HCT116 (cell line): ENCODE results near the gene LY6G5B. TPM values are rescaled to one million over a fixed set of nuclear protein-coding genes. Genes with fewer than 3 reads are reported as not detected.

Source experiments
- ATAC-seq: fragments of 200-7000 bp; cut with Tn5 transposase; 2 replicates; pipeline ENCODE4 v1.9.1; 2020; ENCODE audit warnings: mild to moderate bottlenecking, moderate library complexity
- BruUV-seq: library from RNA; stranded (reverse); fragments of 400-500 nt; replicated peaks from 2 replicates; lab custom pipeline; 2021; lab: Mats Ljungman, UMichigan
- CTCF ChIA-PET: fragments of 300-600 bp; sonication (Branson Sonifier 250); formaldehyde crosslinking; loops from one replicate; lab custom pipeline; 2021; ENCODE audit warnings: antibody characterized with exemption; lab: Charles Lee
- POLR2A ChIA-PET: fragments of 300-600, 350-600 bp; sonication (Branson Sonifier 250); formaldehyde crosslinking; loops from one replicate; lab custom pipeline; 2021; ENCODE audit warnings: antibody characterized with exemption; lab: Charles Lee
- RAD21 ChIA-PET, 2 experiments: fragments of 300-600 bp; sonication (Branson Sonifier 250); formaldehyde crosslinking; loops; one replicate each; lab custom pipeline; 2023; ENCODE audit warnings: low total read pairs in 2 of 2; ENCODE audit not compliant: uncharacterized antibody in 2 of 2, unreplicated experiment in 2 of 2, low non-redundant PET in 1 of 2; lab: Charles Lee
- DNase-seq: peaks from one replicate; pipeline ENCODE4 v3.0.0-alpha.2; 2010; ENCODE audit warnings: low read depth, low spot score
- H2AFZ ChIP-seq: fragments of 200-600 bp; shearing (Covaris generic), sonication (generic); 2 replicates; pipeline ENCODE4 v1.6.1; 2017; ENCODE audit warnings: low read depth, mixed run types, mixed read lengths, antibody characterized with exemption, low read length; ENCODE audit not compliant: poor library complexity, severe bottlenecking
- H3K27ac ChIP-seq: 2 replicates; pipeline ENCODE4 v1.5.1; 2012; ENCODE audit warnings: low read depth, low read length
- H3K27me3 ChIP-seq: fragments of 200-600 bp; sonication (generic); 2 replicates; pipeline ENCODE4 v1.6.1; 2016; ENCODE audit warnings: mixed run types, low read length, mixed read lengths; ENCODE audit not compliant: insufficient read depth
- H3K36me3 ChIP-seq, 2 experiments: fragments of 200-500 bp in 1 of 2; fragments of 200-600 bp in 1 of 2; sonication (Bioruptor generic) in 1 of 2; sonication (generic) in 1 of 2; 2 replicates each; pipeline versions ENCODE4 v1.5.1 to v1.6.1; 2014 to 2016; ENCODE audit warnings: low read length in 2 of 2, inconsistent platforms in 1 of 2, mixed read lengths in 1 of 2, mixed run types in 1 of 2; ENCODE audit not compliant: insufficient read depth in 2 of 2, control insufficient read depth in 1 of 2
- H3K4me1 ChIP-seq, 2 experiments: fragments of 200-600 bp in 1 of 2; sonication (generic) in 1 of 2; 2 replicates each; pipeline versions ENCODE4 v1.5.1 to v1.6.1; 2012 to 2017; ENCODE audit warnings: low read length in 2 of 2, inconsistent platforms in 1 of 2, mild to moderate bottlenecking in 1 of 2, mixed read lengths in 1 of 2, mixed run types in 1 of 2, moderate library complexity in 1 of 2; ENCODE audit not compliant: insufficient read depth in 2 of 2, control insufficient read depth in 1 of 2
- H3K4me2 ChIP-seq: fragments of 200-600 bp; sonication (generic); 2 replicates; pipeline ENCODE4 v1.6.1; 2017; ENCODE audit warnings: mixed run types, low read length, mixed read lengths
- H3K4me3 ChIP-seq, 2 experiments: fragments of 200-600 bp in 1 of 2; sonication (generic) in 1 of 2; replicated peaks in 1 of 2; 2 replicates each; pipeline ENCODE4 v1.5.1; 2011 to 2016; ENCODE audit warnings: low read length in 2 of 2, control low read depth in 1 of 2, low read depth in 1 of 2, mild to moderate bottlenecking in 1 of 2, mixed read lengths in 1 of 2, mixed run types in 1 of 2
- H3K79me2 ChIP-seq: fragments of 200-600 bp; sonication (generic); 2 replicates; pipeline ENCODE4 v1.6.1; 2017; ENCODE audit warnings: mild to moderate bottlenecking, mixed run types, low read length, moderate library complexity, mixed read lengths; ENCODE audit not compliant: insufficient read depth
- H3K9ac ChIP-seq: fragments of 200-600 bp; sonication (generic); 2 replicates; pipeline ENCODE4 v1.6.1; 2016; ENCODE audit warnings: low read length, mixed read lengths
- H3K9me2 ChIP-seq: fragments of 200-600 bp; sonication (generic), shearing (Covaris generic); 2 replicates; pipeline ENCODE4 v1.6.1; 2017; ENCODE audit warnings: mixed run types, mild to moderate bottlenecking, moderate library complexity; ENCODE audit not compliant: insufficient read depth
- H3K9me3 ChIP-seq, 2 experiments: fragments of 200-500 bp in 1 of 2; fragments of 200-600 bp in 1 of 2; sonication (Bioruptor generic) in 1 of 2; sonication (generic) in 1 of 2; 2 replicates each; pipeline ENCODE4 v1.6.1; 2014 to 2017; ENCODE audit warnings: low read length in 2 of 2, mixed read lengths in 2 of 2, inconsistent platforms in 1 of 2, low read depth in 1 of 2, mild to moderate bottlenecking in 1 of 2, mixed run types in 1 of 2, moderate library complexity in 1 of 2; ENCODE audit not compliant: control insufficient read depth in 1 of 2, insufficient read depth in 1 of 2
- H4K20me1 ChIP-seq: fragments of 200-600 bp; sonication (generic), shearing (Covaris generic); 2 replicates; pipeline ENCODE4 v1.6.1; 2017; ENCODE audit warnings: mixed run types, mild to moderate bottlenecking, moderate library complexity; ENCODE audit not compliant: insufficient read depth
- CBX3 ChIP-seq: IDR thresholded peaks from 2 replicates; pipeline ENCODE4 v1.6.1; 2012; ENCODE audit warnings: low read depth
- CEBPB ChIP-seq: IDR thresholded peaks from 2 replicates; pipeline ENCODE4 v1.6.1; 2012; ENCODE audit warnings: low read depth
- CTCF ChIP-seq, 3 experiments: fragments of 200-600 bp in 1 of 3; sonication (generic) in 1 of 3; IDR thresholded peaks in 2 of 3; conservative IDR thresholded peaks in 1 of 3; 2 replicates each; pipeline ENCODE4 v1.5.1; 2012 to 2017; ENCODE audit warnings: low read depth in 2 of 3, low read length in 2 of 3, antibody characterized with exemption in 1 of 3, borderline replicate concordance in 1 of 3, control low read depth in 1 of 3, mild to moderate bottlenecking in 1 of 3, mixed read lengths in 1 of 3, mixed run types in 1 of 3, moderate library complexity in 1 of 3; ENCODE audit not compliant: insufficient read depth in 1 of 3
- EGR1 ChIP-seq: IDR thresholded peaks from 2 replicates; pipeline ENCODE4 v1.6.1; 2012; ENCODE audit warnings: low read depth
- EZH2phosphoT487 ChIP-seq: fragments of 200-600 bp; IDR thresholded peaks from 2 replicates; pipeline ENCODE4 v1.6.1; 2018; ENCODE audit warnings: antibody characterized with exemption, borderline replicate concordance
- FOSL1 ChIP-seq: IDR thresholded peaks from 2 replicates; pipeline ENCODE4 v1.6.1; 2012; ENCODE audit warnings: low read depth
- JUND ChIP-seq: IDR thresholded peaks from 2 replicates; pipeline ENCODE4 v1.6.1; 2012
- MAX ChIP-seq: IDR thresholded peaks from 2 replicates; pipeline ENCODE4 v1.6.1; 2012
- RAD21 ChIP-seq: IDR thresholded peaks from 2 replicates; pipeline ENCODE4 v1.6.1; 2012; ENCODE audit warnings: low read depth, mild to moderate bottlenecking
- REST ChIP-seq: IDR thresholded peaks from 2 replicates; pipeline ENCODE4 v1.6.1; 2012; ENCODE audit warnings: low read depth
- SIN3A ChIP-seq: IDR thresholded peaks from 2 replicates; pipeline ENCODE4 v1.6.1; 2012; ENCODE audit warnings: low read depth
- SRF ChIP-seq: IDR thresholded peaks from 2 replicates; pipeline ENCODE4 v1.6.1; 2012; ENCODE audit warnings: low read depth
- TCF7L2 ChIP-seq: IDR thresholded peaks from 2 replicates; pipeline ENCODE4 v1.7.0; 2011; ENCODE audit warnings: borderline replicate concordance, inconsistent platforms; ENCODE audit not compliant: insufficient read depth, insufficient read length; ENCODE audit errors: extremely low read depth
- YY1 ChIP-seq: IDR thresholded peaks from 2 replicates; pipeline ENCODE4 v1.6.1; 2011; ENCODE audit warnings: low read length, low read depth, moderate library complexity, mild to moderate bottlenecking; ENCODE audit not compliant: insufficient replicate concordance; ENCODE audit errors: extremely low read depth
- ZBTB33 ChIP-seq: IDR thresholded peaks from 2 replicates; pipeline ENCODE4 v1.6.1; 2011; ENCODE audit warnings: mild to moderate bottlenecking, low read length, moderate library complexity; ENCODE audit not compliant: insufficient replicate concordance; ENCODE audit errors: extremely low read depth
- ZFX ChIP-seq: fragments of 450-650 bp; IDR thresholded peaks from 2 replicates; pipeline ENCODE4 v1.6.1; 2017
- ZNF274 ChIP-seq: fragments of 200-500 bp; sonication (Bioruptor generic); IDR thresholded peaks from 2 replicates; pipeline ENCODE4 v1.6.1; 2014; ENCODE audit warnings: mild to moderate bottlenecking, low read depth, low read length, inconsistent platforms
- intact Hi-C: fragments of 100-400 bp; cut with micrococcal nuclease; formaldehyde crosslinking; loops from 2 replicates; pipeline ENCODE4 v1.10.0; 2022
- total RNA-seq: library from RNA; stranded (reverse); gene quantifications from one replicate; pipeline ENCODE4 v1.2.1, GENCODE V29; 2021; ENCODE audit not compliant: unreplicated experiment

The LY6G5B gene
- total RNA-seq, 1 experiment from 2014 or later, result 15.4 TPM

- H3K27ac ChIP-seq, result no peak overlapping the region
- H3K9me2 ChIP-seq, result no peaks in the 10 kb centered on the region
- H4K20me1 ChIP-seq, result no peaks in the 10 kb centered on the region
- peak overlapping the region; percentile 89 to 98 for H3K4me3 ChIP-seq
- RAD21 ChIA-PET, result no interaction called here
- intact Hi-C loops, result loop anchor here (2.0 kb wide), 1 partner anchor 37 kb away; no protein-coding TSS in a partner anchor
- H3K9me3 ChIP-seq, result no peaks in the 10 kb centered on the region
- DNase-seq (no peak), ATAC-seq (no peak)
- H2AFZ ChIP-seq, result no peak overlapping the region
- TF ChIP-seq TCF7L2 (no peak), ZFX (no peak), ZBTB33 (no peak), RAD21 (no peak), CTCF (IDR thresholded peaks at IDR 0.05 in 2 of 3, conservative IDR thresholded peaks at IDR 0.05 in 1 of 3; ENCODE audit: borderline replicate concordance in 1 of 3, insufficient read depth in 1 of 3, low read depth in 2 of 3, low read length in 2 of 3) (no peak), FOSL1 (no peak), SRF (no peak), EGR1 (no peak), CBX3 (no peak), YY1 (no peak), REST (no peak), EZH2phosphoT487 (no peak), CEBPB (no peak), SIN3A (no peak), MAX (no peak), ZNF274 (no peak), JUND (no peak)
- POLR2A ChIA-PET, result interaction anchor here (1.6 kb wide), 1 partner anchor 126 kb away, joined by 5 read pairs; the partner anchor contains the start of gene HSPA1B
- peak overlapping the region; percentile 85 for H3K9ac ChIP-seq
- no peaks in the 10 kb centered on the region for H3K27me3 ChIP-seq
- no TSS peak for BruUV-seq
- H3K4me1 ChIP-seq, result peaks cover 7 to 15% of the 10 kb centered on the region in 2 experiments; a peak in 3 of 4 replicates
- H3K4me2 ChIP-seq, result peak overlapping the region; percentile 77
- H3K79me2 ChIP-seq, result peaks cover 13% of the 10 kb centered on the region
- CTCF ChIA-PET, result no interaction called here
- 0 out of 4 replicates have a peak, but pooled peaks cover 0 to under 1% of the 10 kb centered on the region in 2 experiments for H3K36me3 ChIP-seq
Measured at GRCh38 chr6:31701666-31702404, 32.1 kb downstream of the LY6G5B start.
